CD4-positive, alpha-beta T cell (primary cell): ENCODE data around the gene XRCC4. TPM values are rescaled to one million over a fixed set of nuclear protein-coding genes. Genes with fewer than 3 reads are reported as not detected.

ENCODE experiments used
- ATAC-seq: fragments of 200-7000 bp; cut with Tn5 transposase; one replicate; pipeline ENCODE4 v1.10.0; 2022; ENCODE audit warnings: mild to moderate bottlenecking; ENCODE audit not compliant: poor library complexity
- CTCF ChIA-PET: fragments of 350-600 bp; sonication (Branson Sonifier 250); formaldehyde crosslinking; loops from one replicate; lab custom pipeline; 2021; ENCODE audit warnings: antibody characterized with exemption, inconsistent platforms; lab: Charles Lee
- POLR2A ChIA-PET: fragments of 350-600 bp; sonication (Branson Sonifier 250); formaldehyde crosslinking; loops from one replicate; lab custom pipeline; 2021; ENCODE audit warnings: antibody characterized with exemption, inconsistent platforms; lab: Charles Lee
- DNase-seq, 14 experiments: peaks; one replicate each; pipeline ENCODE4 v3.0.0-alpha.2; 2013 to 2020; ENCODE audit warnings: mixed read lengths in 2 of 14
- H3K27ac ChIP-seq, 2 donors: one replicate each; pipeline versions ENCODE4 v1.5.1 to v1.7.0; 2013; ENCODE audit warnings: low read length in 2 of 2, low read depth in 1 of 2, mild to moderate bottlenecking in 1 of 2
- H3K27me3 ChIP-seq, 2 experiments: 1 replicate in 1 of 2; 2 replicates in 1 of 2; pipeline versions ENCODE4 v1.6.1 to v1.7.0; 2013; ENCODE audit warnings: low read length in 2 of 2, control low read depth in 1 of 2, mild to moderate bottlenecking in 1 of 2, moderate library complexity in 1 of 2; ENCODE audit not compliant: insufficient read depth in 2 of 2, control insufficient read depth in 1 of 2
- H3K36me3 ChIP-seq: one replicate; pipeline ENCODE4 v1.6.1; 2013; ENCODE audit warnings: low read length, control low read depth; ENCODE audit not compliant: insufficient read depth
- H3K4me1 ChIP-seq: one replicate; pipeline ENCODE4 v1.6.1; 2013; ENCODE audit warnings: low read length, control low read depth; ENCODE audit not compliant: insufficient read depth
- H3K4me3 ChIP-seq: one replicate; pipeline ENCODE4 v1.5.1; 2013; ENCODE audit warnings: mild to moderate bottlenecking, low read length, moderate library complexity
- H3K9me3 ChIP-seq, 2 experiments: 1 replicate in 1 of 2; 2 replicates in 1 of 2; pipeline versions ENCODE4 v1.6.1 to v1.7.0; 2013; ENCODE audit warnings: low read length in 2 of 2, mild to moderate bottlenecking in 2 of 2, control low read depth in 1 of 2, moderate library complexity in 1 of 2; ENCODE audit not compliant: control insufficient read depth in 1 of 2, insufficient read depth in 1 of 2
- H3K27ac Mint-ChIP-seq: one replicate; pipeline ENCODE4 v1.8.0; 2020; ENCODE audit warnings: mixed read lengths
- H3K27me3 Mint-ChIP-seq: one replicate; pipeline ENCODE4 v1.8.0; 2021; ENCODE audit warnings: mixed read lengths
- H3K36me3 Mint-ChIP-seq: one replicate; pipeline ENCODE4 v1.8.0; 2021; ENCODE audit warnings: low read depth, mixed read lengths
- H3K4me1 Mint-ChIP-seq: one replicate; pipeline ENCODE4 v1.8.0; 2021; ENCODE audit warnings: low read depth, mixed read lengths
- H3K4me3 Mint-ChIP-seq: one replicate; pipeline ENCODE4 v1.8.0; 2020; ENCODE audit warnings: mild to moderate bottlenecking, mixed read lengths
- H3K9me3 Mint-ChIP-seq: one replicate; pipeline ENCODE4 v1.8.0; 2020; ENCODE audit warnings: mixed read lengths
- intact Hi-C, 2 experiments: fragments of 100-400 bp; cut with DNase I in 1 of 2; cut with micrococcal nuclease in 1 of 2; formaldehyde crosslinking; loops; one replicate each; pipeline versions ENCODE4 v1.15.1 to v1.9.0; 2023 to 2025; cut with DNase I, micrococcal nuclease
- total RNA-seq, 174 experiments: library from RNA in 2 of 174; stranded (reverse) in 2 of 174; gene quantifications; one replicate each; pipeline ENCODE4 v1.2.3 and lab custom pipeline; 2021 to 2026
- TF ChIP-seq, protein P1 (sequence below): fragments of 200-600 bp; IDR thresholded peaks from one replicate; pipeline ENCODE4 v1.8.0; 2022; ENCODE audit warnings: antibody characterized with exemption, mild to moderate bottlenecking

Gene XRCC4
- total RNA-seq, 2 experiments from 2014 or later, result 1.8 TPM

DNA sequence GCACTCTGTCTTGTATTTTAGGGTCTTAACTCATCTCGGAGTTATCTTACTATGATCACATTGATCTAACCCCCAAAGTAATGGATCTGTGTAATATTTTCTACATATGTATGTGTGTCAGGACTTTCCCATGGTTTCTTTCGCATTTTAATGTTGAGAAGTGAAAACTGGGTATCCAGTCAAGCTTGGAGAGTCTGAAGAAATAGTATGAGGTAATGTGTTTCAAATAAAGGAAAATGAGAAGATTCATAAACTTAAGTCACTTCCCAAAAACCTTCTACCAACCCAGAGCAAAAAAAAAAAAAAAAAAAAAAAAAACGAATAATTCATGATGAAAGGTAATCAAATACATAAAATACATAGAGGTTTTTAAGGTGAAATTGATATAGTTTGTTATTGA is 206.4 kb downstream of the XRCC4 start:
- POLR2A ChIA-PET, result no interaction called here
- H3K4me1 ChIP-seq, result no peaks in the 10 kb centered on the region
- no peaks in the 10 kb centered on the region for H3K27me3 ChIP-seq
- H3K9me3 ChIP-seq, result no peaks in the 10 kb centered on the region
- Mint-ChIP-seq H3K27ac (no peak overlapping the region), H3K4me3 (no peak overlapping the region), H3K9me3 (no peaks in the 10 kb centered on the region), H3K4me1 (no peaks in the 10 kb centered on the region), H3K27me3 (no peaks in the 10 kb centered on the region), H3K36me3 (no peaks in the 10 kb centered on the region)
- no peak for ATAC-seq
- no peak for DNase-seq
- CTCF ChIA-PET, result no interaction called here
- no peak overlapping the region for H3K27ac ChIP-seq
- intact Hi-C loops, result no loop called here
- H3K36me3 ChIP-seq, result no peaks in the 10 kb centered on the region
- TF ChIP-seq, protein P1, sequence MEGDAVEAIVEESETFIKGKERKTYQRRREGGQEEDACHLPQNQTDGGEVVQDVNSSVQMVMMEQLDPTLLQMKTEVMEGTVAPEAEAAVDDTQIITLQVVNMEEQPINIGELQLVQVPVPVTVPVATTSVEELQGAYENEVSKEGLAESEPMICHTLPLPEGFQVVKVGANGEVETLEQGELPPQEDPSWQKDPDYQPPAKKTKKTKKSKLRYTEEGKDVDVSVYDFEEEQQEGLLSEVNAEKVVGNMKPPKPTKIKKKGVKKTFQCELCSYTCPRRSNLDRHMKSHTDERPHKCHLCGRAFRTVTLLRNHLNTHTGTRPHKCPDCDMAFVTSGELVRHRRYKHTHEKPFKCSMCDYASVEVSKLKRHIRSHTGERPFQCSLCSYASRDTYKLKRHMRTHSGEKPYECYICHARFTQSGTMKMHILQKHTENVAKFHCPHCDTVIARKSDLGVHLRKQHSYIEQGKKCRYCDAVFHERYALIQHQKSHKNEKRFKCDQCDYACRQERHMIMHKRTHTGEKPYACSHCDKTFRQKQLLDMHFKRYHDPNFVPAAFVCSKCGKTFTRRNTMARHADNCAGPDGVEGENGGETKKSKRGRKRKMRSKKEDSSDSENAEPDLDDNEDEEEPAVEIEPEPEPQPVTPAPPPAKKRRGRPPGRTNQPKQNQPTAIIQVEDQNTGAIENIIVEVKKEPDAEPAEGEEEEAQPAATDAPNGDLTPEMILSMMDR, result no peak
- H3K4me3 ChIP-seq, result no peak overlapping the region

DNA sequence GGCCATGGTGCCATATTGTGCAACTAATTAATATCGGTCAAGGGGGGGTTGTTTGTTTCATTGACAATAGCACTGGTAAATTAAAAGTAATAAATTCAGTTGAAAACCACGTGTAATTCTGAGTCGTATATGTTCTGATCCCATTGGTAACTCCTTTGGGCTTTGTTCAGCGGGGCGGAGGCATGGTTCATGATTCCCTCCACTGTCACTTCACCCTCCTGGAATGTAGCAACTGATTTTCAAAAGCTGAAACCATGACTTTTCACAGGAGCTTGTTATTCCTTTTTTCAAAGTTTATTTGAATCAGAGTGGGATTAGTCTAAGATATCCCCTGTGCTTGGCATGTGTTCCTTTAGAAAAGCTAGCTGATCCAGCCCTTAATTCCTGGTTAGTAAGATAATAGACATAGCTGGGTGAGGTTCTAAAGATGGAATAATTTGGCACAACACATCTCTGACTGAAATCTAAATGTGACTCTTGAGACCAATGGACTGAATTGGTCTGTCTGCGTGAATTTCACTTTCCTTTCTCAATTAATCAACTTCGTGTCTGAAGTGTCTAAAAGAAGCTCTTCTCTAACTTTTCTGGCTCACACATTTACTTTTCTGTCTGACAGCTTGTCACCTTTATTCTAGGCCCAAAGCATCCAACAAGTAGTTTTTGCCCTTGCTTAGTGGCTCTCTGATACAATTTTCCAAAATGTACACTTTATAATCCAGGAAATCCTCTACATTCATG is 208.5 kb downstream of the XRCC4 start:
- Histone ChIP-seq H3K4me3 (no peak overlapping the region), H3K36me3 (no peaks in the 10 kb centered on the region), H3K9me3 (no peaks in the 10 kb centered on the region), H3K27ac (no peak overlapping the region), H3K4me1 (no peaks in the 10 kb centered on the region), H3K27me3 (no peaks in the 10 kb centered on the region)
- no peak for DNase-seq
- no peak for ATAC-seq
- H3K27me3 Mint-ChIP-seq, result no peaks in the 10 kb centered on the region
- no peaks in the 10 kb centered on the region for H3K4me1 Mint-ChIP-seq
- ChIA-PET CTCF (no interaction called here), POLR2A (no interaction called here)
- no peak overlapping the region for H3K4me3 Mint-ChIP-seq
- TF ChIP-seq, protein P1, result no peak
- no peaks in the 10 kb centered on the region for H3K9me3 Mint-ChIP-seq
- no peak overlapping the region for H3K27ac Mint-ChIP-seq
- intact Hi-C loops, result no loop called here
- no peaks in the 10 kb centered on the region for H3K36me3 Mint-ChIP-seq

DNA sequence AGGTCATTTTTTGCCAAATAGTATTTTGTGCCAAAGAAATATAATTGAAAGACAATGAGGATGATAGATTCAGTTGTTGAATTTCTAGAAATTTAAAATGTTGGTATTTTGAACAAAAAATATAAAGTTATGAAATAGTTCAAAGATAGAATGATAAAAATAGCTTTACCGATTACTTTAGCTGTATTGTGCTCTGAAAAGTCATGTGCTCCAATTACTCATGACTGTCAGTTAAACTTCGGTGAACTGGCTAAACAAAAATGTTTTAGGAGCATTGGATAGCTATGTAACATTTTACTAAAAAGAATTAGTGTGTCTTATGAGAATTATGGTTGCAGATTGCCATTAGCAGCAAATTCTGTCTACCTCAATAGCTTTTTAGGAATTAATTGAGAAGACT is 216.9 kb downstream of the XRCC4 start:
- ChIA-PET POLR2A (no interaction called here), CTCF (no interaction called here)
- no peak for DNase-seq

More for the DNA sequence above, 216.9 kb downstream of the XRCC4 start:
- intact Hi-C loops, result no loop called here
- Histone ChIP-seq H3K36me3 (no peaks in the 10 kb centered on the region), H3K27me3 (no peaks in the 10 kb centered on the region), H3K9me3 (no peaks in the 10 kb centered on the region), H3K4me1 (no peaks in the 10 kb centered on the region), H3K4me3 (no peak overlapping the region), H3K27ac (no peak overlapping the region)
- no peak for ATAC-seq
- H3K36me3 Mint-ChIP-seq, result no peaks in the 10 kb centered on the region
- H3K27ac Mint-ChIP-seq, result no peak overlapping the region
- TF ChIP-seq, protein P1, result no peak
- no peaks in the 10 kb centered on the region for H3K4me1 Mint-ChIP-seq
- no peaks in the 10 kb centered on the region for H3K27me3 Mint-ChIP-seq
- no peak overlapping the region for H3K4me3 Mint-ChIP-seq
- no peaks in the 10 kb centered on the region for H3K9me3 Mint-ChIP-seq
